PC-3 (cell line): ENCODE measurements around the gene JAKMIP1.

ENCODE experiments used
- EZH2 ChIP-seq: fragments of 300-600 bp; sonication (generic); IDR thresholded peaks from one replicate; pipeline ENCODE4 v1.6.1; 2017; ENCODE audit warnings: antibody characterized with exemption, mild to moderate bottlenecking, low read length; ENCODE audit not compliant: unreplicated experiment
- TF ChIP-seq, protein P1 (sequence below): fragments of 300-600 bp; sonication (generic); conservative IDR thresholded peaks from 2 replicates; pipeline ENCODE4 v1.5.1; 2017; ENCODE audit warnings: antibody characterized with exemption, low read depth, mild to moderate bottlenecking, low read length

GRCh38 chr4:6197433-6198174, 2.7 kb downstream of the JAKMIP1 start:
- TF ChIP-seq, protein P1, sequence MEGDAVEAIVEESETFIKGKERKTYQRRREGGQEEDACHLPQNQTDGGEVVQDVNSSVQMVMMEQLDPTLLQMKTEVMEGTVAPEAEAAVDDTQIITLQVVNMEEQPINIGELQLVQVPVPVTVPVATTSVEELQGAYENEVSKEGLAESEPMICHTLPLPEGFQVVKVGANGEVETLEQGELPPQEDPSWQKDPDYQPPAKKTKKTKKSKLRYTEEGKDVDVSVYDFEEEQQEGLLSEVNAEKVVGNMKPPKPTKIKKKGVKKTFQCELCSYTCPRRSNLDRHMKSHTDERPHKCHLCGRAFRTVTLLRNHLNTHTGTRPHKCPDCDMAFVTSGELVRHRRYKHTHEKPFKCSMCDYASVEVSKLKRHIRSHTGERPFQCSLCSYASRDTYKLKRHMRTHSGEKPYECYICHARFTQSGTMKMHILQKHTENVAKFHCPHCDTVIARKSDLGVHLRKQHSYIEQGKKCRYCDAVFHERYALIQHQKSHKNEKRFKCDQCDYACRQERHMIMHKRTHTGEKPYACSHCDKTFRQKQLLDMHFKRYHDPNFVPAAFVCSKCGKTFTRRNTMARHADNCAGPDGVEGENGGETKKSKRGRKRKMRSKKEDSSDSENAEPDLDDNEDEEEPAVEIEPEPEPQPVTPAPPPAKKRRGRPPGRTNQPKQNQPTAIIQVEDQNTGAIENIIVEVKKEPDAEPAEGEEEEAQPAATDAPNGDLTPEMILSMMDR = no peak
- TF ChIP-seq EZH2 = no peak
